ENCODE data around the gene GFRA3. TPM values are rescaled to one million over a fixed set of nuclear protein-coding genes. Genes with fewer than 3 reads are reported as not detected.
A peak's percentile ranks its signal among the peaks of the same experiment; 100 is the strongest.

GFRA3 gene
- polyA plus RNA-seq, 6 donors from 2014 or later: not detected

DNA sequence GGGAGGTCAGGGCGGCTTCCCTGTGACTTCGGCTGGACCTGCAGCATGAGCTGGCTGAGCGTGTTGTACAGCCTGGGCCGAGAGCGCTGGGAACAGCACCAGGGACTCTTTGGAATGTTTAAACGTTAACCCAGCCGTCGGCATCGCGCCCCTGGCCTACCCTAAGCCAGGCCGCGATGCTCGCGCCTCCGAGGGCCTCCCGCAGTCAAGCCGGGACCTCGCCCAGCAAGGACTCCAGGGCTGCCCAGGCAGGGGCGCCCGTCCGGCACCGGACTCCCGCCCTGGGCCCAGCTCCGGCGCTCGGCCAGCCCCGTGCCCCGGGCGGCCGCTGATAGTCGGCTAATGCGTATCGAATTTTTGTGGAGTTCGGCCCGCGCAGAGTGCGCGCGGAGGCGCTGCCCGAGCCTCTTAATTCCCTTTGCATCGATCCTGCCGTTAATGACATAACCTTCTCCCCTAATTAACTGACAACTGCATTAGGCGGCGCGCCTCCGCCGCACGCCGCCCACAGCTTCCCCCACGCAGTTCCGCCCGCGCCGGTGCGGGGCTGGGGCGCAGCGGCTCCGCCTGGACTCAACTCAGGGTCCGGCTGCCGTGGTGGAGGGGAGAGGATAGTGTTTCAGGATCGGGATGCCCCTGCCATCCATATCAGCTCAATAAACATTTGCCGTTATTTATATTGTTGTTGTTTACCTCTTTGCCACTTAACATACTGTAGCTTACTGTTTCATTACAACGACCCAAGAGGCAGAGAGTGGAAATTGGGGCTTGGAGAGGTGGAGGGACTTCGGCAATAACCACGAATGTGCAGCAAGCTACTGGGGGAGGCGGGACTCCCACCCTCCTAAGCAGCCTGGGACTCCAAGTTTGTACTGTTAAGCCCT lies 32.5 kb downstream of the GFRA3 start:
- Mint-ChIP-seq H3K4me1 (peaks cover 12 to 20% (median 19%) of the 10 kb centered on the region in 3 donors), H3K27ac (no peak overlapping the region), H3K27me3 (peaks cover 22 to 63% (median 52%) of the 10 kb centered on the region in 3 donors), H3K4me3 (peak overlapping the region; percentile 33 to 89 (median 76)), H3K36me3 (no peaks in the 10 kb centered on the region), H3K9me3 (peaks cover 0 to 2% (median 0%) of the 10 kb centered on the region in 7 donors)
- ATAC-seq (ENCODE audit: low read depth in 2 of 2): peak; percentile 76 to 77
- DNase-seq: no peak

DNA sequence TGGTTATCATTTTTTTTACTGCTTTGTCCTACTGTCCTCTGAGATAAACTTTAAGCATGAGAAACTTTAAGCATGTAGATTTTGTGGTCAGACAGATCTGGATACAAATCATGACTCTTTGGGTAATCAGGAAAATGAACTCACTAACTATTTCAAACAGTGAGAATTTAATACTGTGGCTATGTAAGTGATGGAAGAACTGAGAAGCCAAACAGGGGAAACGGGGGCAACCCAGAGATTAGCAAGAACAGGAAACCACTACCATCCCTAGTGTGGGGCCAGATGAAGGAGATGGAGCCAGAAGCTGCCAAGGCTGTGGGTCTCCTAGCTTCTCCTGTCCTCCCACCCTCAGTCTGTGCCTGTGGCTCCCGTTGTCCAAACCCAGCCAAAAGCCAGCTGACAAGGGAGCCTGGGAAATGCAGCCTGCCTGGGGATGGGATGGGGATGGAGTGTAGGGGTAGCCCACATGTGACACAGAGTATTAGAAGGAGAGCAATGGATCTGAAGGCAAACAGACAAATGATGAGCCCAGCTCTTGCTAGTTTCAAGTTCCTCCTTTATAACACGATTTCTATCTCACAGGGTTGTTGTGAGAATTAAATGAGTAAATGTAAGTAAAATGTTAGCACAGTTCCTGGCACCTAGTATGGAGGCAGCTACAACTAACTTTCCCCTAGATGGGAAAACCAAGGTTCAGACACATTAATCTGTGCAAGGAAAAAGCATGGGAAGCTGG lies 33.6 kb downstream of the GFRA3 start:
- Mint-ChIP-seq H3K27me3 (peaks cover 22 to 58% (median 45%) of the 10 kb centered on the region in 3 donors), H3K9me3 (peaks cover 0 to 2% (median 0%) of the 10 kb centered on the region in 7 donors), H3K4me3 (peak overlapping the region in 7 of 8 donors; percentile 31 to 89 (median 67)), H3K27ac (peak overlapping the region in 1 of 6 donors; percentile 9), H3K4me1 (peaks cover 12 to 20% (median 19%) of the 10 kb centered on the region in 3 donors), H3K36me3 (no peaks in the 10 kb centered on the region)
- peak; percentile 38 to 49 for ATAC-seq (ENCODE audit: low read depth in 2 of 2)
- no peak for DNase-seq

DNA sequence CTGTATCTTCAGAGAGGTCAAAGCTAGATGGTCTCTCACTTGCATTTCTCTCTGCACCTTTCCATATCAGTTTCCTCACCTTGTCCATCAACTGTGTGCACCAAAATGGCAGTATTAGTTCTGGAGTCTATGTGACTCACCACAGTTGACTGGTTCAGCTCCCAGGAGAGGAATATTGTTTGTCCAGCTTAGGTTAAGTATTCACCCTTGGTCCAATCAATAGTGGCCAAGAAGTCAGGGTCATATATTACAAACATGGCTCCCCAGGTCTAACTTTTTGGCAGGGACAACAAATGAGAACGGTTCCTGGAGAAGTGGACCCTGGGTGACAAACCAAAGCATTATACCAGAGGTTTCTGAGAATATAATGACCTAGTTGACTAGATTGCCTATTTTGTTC lies 36.4 kb downstream of the GFRA3 start:
- H3K4me3 Mint-ChIP-seq: no peak overlapping the region
- H3K9me3 Mint-ChIP-seq: no peaks in the 10 kb centered on the region
- H3K36me3 Mint-ChIP-seq: no peaks in the 10 kb centered on the region
- no peak for ATAC-seq (ENCODE audit: low read depth in 2 of 2)
- H3K27me3 Mint-ChIP-seq: peaks cover 30 to 41% (median 40%) of the 10 kb centered on the region in 3 donors
- no peak for DNase-seq
- peaks cover 12 to 20% (median 19%) of the 10 kb centered on the region in 3 donors for H3K4me1 Mint-ChIP-seq
- H3K27ac Mint-ChIP-seq: no peak overlapping the region

DNA sequence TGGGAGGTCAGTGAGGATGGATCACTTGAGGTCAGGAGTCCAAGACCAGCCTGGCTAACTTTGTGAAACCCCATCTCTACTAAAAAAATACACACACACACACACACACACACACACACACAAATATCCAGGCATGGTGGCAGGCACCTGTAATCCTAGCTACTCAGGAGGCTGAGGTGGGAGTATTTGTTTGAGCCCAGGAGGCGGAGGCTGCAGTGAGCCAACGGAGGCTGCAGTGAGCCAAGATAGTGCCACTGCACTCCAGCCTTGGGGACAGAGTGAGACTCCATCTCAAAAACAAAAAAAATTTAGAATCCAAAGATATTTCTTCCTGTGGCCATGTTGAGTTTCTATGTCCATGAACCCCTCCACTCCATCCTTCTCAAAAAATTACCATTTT lies 39.8 kb downstream of the GFRA3 start:
- Mint-ChIP-seq H3K9me3 (peaks cover 0 to 3% (median 0%) of the 10 kb centered on the region in 7 donors), H3K4me1 (no peaks in the 10 kb centered on the region), H3K36me3 (no peaks in the 10 kb centered on the region), H3K27ac (no peak overlapping the region), H3K27me3 (peaks cover 16 to 40% (median 33%) of the 10 kb centered on the region in 3 donors), H3K4me3 (peak overlapping the region in 1 of 8 donors; percentile 70)
- ATAC-seq (ENCODE audit: low read depth in 2 of 2): no peak
- DNase-seq: no peak

DNA sequence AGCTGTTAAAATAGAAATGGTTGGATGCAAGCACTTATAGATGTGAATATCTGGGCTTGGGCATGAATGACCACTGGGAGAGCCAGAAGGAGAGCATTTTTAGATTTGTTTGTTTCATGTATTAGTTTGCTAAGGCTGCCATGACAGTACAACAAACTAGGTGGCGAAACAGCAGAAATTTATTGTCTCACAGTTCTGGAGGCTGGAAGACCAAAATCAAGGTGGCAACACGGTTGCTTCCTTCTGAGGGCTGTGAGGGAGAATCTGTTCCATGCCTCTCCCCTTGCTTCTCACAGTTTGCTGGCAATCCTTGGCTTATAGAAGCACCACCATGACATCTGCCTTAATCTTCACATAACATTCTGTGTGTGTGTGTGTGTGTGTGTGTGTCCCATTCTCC lies 41.1 kb downstream of the GFRA3 start:
- H3K36me3 Mint-ChIP-seq: no peaks in the 10 kb centered on the region
- H3K4me1 Mint-ChIP-seq: no peaks in the 10 kb centered on the region
- H3K27me3 Mint-ChIP-seq: peaks cover 23 to 41% (median 24%) of the 10 kb centered on the region in 3 donors
- no peak overlapping the region for H3K4me3 Mint-ChIP-seq
- H3K9me3 Mint-ChIP-seq: peaks cover 0 to 3% (median 0%) of the 10 kb centered on the region in 7 donors
- ATAC-seq (ENCODE audit: low read depth in 2 of 2): no peak
- DNase-seq: no peak
- peak overlapping the region in 1 of 6 donors; percentile 79 for H3K27ac Mint-ChIP-seq

DNA sequence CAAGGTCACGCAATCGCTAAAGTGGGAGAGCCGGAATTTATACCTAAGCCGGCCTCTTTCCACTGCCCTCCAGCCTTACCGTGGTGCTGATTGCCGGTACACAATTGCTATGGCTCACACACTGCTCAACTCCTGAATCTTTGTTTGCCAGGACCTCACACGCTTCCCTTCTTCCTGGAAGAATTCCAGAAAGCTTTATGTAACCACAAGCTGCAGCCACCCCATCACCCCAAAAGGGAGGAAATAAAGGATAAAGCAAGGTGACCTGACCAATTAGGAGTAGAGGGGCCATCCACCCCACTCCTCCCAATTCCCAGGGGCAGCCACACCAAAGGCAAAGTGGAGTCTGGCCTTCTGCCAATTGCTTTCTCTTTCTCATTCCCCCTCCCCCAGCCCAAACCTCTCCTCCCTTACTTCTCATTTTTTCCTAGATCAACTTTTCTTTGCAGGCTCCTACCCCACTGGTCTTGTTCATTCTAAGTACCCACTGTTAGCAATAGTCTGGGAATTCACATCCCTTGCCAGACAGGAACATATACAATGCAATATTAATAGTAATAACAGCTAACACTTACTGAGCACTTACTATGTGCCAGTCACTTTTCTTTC lies 43.3 kb downstream of the GFRA3 start:
- Mint-ChIP-seq H3K4me3 (no peak overlapping the region), H3K27ac (peak overlapping the region in 1 of 6 donors; percentile 76), H3K27me3 (peaks cover 24 to 43% (median 27%) of the 10 kb centered on the region in 3 donors), H3K36me3 (peaks cover 0 to 1% of the 10 kb centered on the region in 2 donors), H3K4me1 (no peaks in the 10 kb centered on the region), H3K9me3 (peaks cover 0 to 6% (median 3%) of the 10 kb centered on the region in 7 donors)
- ATAC-seq (ENCODE audit: low read depth in 2 of 2) (no peak), DNase-seq (no peak)

DNA sequence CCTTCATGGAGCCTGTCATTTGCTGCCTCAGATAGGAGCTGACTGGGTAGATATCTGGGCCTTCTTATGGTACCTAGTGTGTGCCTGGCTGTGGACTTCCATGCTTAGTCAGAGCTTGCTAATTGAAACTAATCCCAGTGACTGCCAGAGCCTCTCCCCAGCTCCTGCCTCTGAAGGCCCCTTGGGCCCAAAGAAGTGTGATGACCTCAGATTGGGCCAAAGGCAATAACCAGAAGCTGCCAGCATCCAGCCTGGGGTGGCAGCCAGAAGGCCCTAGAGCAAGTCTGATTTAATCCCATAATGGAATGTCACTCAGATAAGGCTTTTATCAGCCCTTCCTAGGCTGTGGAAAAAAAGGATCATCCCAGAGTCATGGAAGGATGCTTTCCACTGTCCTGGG lies 44.2 kb downstream of the GFRA3 start:
- Mint-ChIP-seq H3K9me3 (peaks cover 0 to 12% (median 5%) of the 10 kb centered on the region in 7 donors), H3K27ac (no peak overlapping the region), H3K27me3 (peaks cover 26 to 46% (median 31%) of the 10 kb centered on the region in 3 donors), H3K4me3 (no peak overlapping the region), H3K36me3 (peaks cover 0 to 4% of the 10 kb centered on the region in 2 donors), H3K4me1 (no peaks in the 10 kb centered on the region)
- no peak for DNase-seq
- no peak for ATAC-seq (ENCODE audit: low read depth in 2 of 2)

DNA sequence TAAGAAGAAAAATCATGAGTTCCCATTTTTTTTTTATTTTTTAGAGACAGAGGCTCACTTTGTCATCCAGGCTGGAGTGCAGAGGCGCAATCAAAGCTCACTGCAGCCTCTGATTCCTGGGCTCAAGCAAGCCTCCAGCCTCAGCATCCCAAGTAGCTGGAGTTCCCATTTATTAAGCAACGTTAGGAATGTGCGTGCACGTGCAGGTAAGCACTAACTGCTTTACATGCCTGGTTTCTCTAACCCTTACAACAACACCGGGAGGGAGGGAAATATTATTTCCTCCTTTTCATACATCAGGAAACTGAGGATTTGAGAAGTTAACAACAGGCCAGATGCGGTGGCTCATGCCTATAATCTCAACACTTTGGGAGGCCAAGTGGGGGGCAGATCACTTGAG lies 45.0 kb downstream of the GFRA3 start:
- no peak for ATAC-seq (ENCODE audit: low read depth in 2 of 2)
- H3K4me3 Mint-ChIP-seq: no peak overlapping the region
- H3K27me3 Mint-ChIP-seq: peaks cover 23 to 47% (median 23%) of the 10 kb centered on the region in 3 donors
- DNase-seq: no peak
- H3K27ac Mint-ChIP-seq: no peak overlapping the region
- peaks cover 0 to 12% (median 5%) of the 10 kb centered on the region in 7 donors for H3K9me3 Mint-ChIP-seq
- no peaks in the 10 kb centered on the region for H3K4me1 Mint-ChIP-seq
- peaks cover 0 to 4% of the 10 kb centered on the region in 2 donors for H3K36me3 Mint-ChIP-seq

DNA sequence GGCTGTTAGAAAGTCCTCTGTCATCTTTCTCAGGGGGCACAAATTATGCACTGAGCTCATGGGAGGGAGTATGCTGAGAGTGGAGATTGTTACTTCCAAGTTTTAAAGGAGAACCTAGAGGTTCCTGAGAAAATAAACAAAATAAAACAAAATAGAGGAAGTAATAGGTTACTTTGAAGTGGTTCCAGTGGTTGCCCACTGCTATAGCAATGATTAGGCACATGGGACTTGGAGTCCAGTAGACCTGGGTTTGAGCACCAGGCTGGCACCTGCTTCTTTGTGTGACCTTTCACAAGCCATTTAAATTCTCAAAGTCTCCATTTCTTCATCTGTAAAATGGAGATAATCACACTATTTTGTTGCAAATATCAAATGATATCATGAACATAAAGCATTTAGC lies 47.5 kb downstream of the GFRA3 start:
- H3K27me3 Mint-ChIP-seq: peaks cover 32 to 48% (median 32%) of the 10 kb centered on the region in 3 donors
- no peak overlapping the region for H3K4me3 Mint-ChIP-seq
- peaks cover 0 to 12% (median 5%) of the 10 kb centered on the region in 7 donors for H3K9me3 Mint-ChIP-seq
- H3K4me1 Mint-ChIP-seq: peaks cover 0 to 5% (median 3%) of the 10 kb centered on the region in 3 donors
- H3K36me3 Mint-ChIP-seq: peaks cover 0 to 4% of the 10 kb centered on the region in 2 donors
- H3K27ac Mint-ChIP-seq: no peak overlapping the region
- no peak for DNase-seq
- ATAC-seq (ENCODE audit: low read depth in 2 of 2): peak; percentile 36 to 46

DNA sequence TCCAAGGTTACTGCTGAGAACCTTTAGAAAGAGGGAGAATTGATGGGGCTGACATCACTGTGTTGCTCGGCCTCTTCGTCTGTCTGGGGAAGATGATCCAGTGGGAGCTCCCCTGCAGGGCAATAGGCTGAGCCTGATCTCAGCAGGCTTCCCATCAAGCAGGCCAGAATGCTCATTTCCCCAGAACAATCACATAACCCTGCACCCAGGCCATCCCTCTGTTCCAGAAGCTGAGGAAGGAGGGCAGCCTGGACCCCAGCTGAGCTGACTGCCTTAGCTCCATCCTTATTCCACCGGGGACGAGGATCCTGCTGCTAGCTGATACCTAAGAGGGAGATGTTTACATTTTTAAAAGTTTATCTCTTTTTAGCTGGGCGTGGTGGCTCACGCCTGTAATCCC lies 49.7 kb downstream of the GFRA3 start:
- H3K36me3 Mint-ChIP-seq: peaks cover 0 to 4% of the 10 kb centered on the region in 2 donors
- H3K4me1 Mint-ChIP-seq: peaks cover 0 to 5% (median 3%) of the 10 kb centered on the region in 3 donors
- H3K4me3 Mint-ChIP-seq: no peak overlapping the region
- peaks cover 0 to 11% (median 5%) of the 10 kb centered on the region in 7 donors for H3K9me3 Mint-ChIP-seq
- H3K27ac Mint-ChIP-seq: no peak overlapping the region
- peaks cover 21 to 37% (median 24%) of the 10 kb centered on the region in 3 donors for H3K27me3 Mint-ChIP-seq
- DNase-seq: no peak
- no peak for ATAC-seq (ENCODE audit: low read depth in 2 of 2)

DNA sequence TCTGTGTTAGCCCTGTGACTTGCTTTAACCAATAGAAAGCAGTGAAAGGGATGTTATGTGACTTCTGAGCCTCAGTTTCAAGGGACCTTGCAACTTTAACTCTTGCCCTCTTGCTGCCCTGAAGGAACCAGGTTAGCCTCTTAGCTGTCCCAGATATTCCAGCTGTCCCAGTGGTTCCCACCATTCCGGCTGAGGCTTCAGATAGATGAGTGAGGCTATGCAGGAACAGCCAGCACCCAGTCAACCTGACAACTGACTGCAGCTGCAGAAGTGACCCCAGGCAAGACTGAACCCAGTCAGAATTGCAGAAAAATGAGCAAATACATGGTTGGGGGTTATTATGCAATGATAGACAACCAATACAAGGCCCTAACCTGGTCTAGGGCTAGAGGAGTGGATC lies 50.9 kb downstream of the GFRA3 start:
- H3K4me3 Mint-ChIP-seq: no peak overlapping the region
- H3K9me3 Mint-ChIP-seq: peaks cover 0 to 11% (median 5%) of the 10 kb centered on the region in 7 donors
- H3K27me3 Mint-ChIP-seq: peaks cover 24 to 33% (median 29%) of the 10 kb centered on the region in 3 donors
- peak overlapping the region in 2 of 6 donors; percentile 5 to 8 for H3K27ac Mint-ChIP-seq
- ATAC-seq (ENCODE audit: low read depth in 2 of 2): no peak
- H3K36me3 Mint-ChIP-seq: peaks cover 4 to 5% of the 10 kb centered on the region in 2 donors
- no peak for DNase-seq
- peaks cover 0 to 5% (median 3%) of the 10 kb centered on the region in 3 donors for H3K4me1 Mint-ChIP-seq

DNA sequence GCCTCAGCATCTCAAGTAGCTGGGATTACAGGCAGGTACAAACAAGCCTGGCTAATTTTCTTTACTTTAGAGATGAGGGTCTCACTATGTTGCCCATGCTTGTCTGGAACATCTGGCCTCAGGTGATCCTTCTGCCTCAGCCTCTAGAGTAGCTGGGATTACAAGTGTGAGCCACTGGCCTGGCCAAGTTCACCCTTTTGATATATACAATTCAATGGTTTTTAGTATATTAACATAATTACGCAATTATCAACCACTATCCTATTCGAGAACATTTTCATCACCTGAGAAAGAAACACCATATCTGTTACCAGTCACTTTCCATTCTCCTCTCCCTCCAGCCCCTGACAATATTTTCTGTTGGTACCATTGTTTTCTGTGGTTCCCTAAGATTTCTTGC lies 57.6 kb downstream of the GFRA3 start:
- H3K9me3 Mint-ChIP-seq: no peaks in the 10 kb centered on the region

More for the DNA sequence above, 57.6 kb downstream of the GFRA3 start:
- Mint-ChIP-seq H3K36me3 (peaks cover 0 to 5% of the 10 kb centered on the region in 2 donors), H3K4me3 (no peak overlapping the region), H3K27ac (no peak overlapping the region), H3K4me1 (peaks cover 12 to 19% (median 13%) of the 10 kb centered on the region in 3 donors), H3K27me3 (peaks cover 9 to 16% (median 10%) of the 10 kb centered on the region in 3 donors)
- ATAC-seq (ENCODE audit: low read depth in 2 of 2) (no peak), DNase-seq (no peak)
